HCT116 (cell line): ENCODE measurements around the gene CSTF2.

Experiments
- TF ChIP-seq, protein P1 (sequence below), 3 experiments: fragments of 200-600 bp in 1 of 3; sonication (generic) in 1 of 3; IDR thresholded peaks in 2 of 3; conservative IDR thresholded peaks in 1 of 3; 2 replicates each; pipeline ENCODE4 v1.5.1; 2012 to 2017; ENCODE audit warnings: low read depth in 2 of 3, low read length in 2 of 3, antibody characterized with exemption in 1 of 3, borderline replicate concordance in 1 of 3, control low read depth in 1 of 3, mild to moderate bottlenecking in 1 of 3, mixed read lengths in 1 of 3, mixed run types in 1 of 3, moderate library complexity in 1 of 3; ENCODE audit not compliant: insufficient read depth in 1 of 3
- TF ChIP-seq, protein P2 (sequence below): IDR thresholded peaks from 2 replicates; pipeline ENCODE4 v1.6.1; 2012; ENCODE audit warnings: low read depth

DNA sequence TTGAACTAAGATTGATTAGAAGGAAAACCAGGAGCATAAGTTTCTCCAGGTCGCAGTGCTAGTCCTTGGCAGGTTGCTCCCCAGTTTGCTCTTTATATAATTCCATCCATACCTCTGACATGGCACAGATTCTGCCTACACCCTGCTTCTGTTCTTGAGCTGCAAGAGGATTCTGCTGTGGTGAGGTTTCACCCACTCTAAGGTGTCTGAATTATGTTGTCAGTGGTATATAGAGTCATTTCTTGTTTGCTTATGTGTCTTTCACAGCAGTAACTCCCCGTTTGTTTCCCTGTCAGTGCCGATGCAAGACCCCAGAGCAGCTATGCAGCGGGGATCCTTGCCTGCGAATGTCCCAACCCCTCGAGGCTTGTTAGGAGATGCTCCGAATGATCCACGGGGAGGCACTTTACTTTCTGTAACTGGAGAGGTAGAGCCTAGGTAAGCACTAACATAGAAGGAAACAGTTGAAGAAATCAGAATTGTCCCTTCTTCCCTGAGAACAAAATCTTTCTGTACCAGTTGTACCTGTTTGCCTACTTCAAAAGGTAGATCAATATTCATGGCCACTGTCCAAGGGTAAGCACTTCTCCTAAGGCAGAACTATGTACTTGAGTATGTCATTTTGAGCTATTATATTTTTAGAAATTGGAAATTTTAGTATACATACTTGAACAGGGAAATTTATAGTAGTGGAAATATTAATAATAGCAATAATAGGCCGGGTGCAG, 11.2 kb downstream of the CSTF2 start:
- TF ChIP-seq, protein P1, sequence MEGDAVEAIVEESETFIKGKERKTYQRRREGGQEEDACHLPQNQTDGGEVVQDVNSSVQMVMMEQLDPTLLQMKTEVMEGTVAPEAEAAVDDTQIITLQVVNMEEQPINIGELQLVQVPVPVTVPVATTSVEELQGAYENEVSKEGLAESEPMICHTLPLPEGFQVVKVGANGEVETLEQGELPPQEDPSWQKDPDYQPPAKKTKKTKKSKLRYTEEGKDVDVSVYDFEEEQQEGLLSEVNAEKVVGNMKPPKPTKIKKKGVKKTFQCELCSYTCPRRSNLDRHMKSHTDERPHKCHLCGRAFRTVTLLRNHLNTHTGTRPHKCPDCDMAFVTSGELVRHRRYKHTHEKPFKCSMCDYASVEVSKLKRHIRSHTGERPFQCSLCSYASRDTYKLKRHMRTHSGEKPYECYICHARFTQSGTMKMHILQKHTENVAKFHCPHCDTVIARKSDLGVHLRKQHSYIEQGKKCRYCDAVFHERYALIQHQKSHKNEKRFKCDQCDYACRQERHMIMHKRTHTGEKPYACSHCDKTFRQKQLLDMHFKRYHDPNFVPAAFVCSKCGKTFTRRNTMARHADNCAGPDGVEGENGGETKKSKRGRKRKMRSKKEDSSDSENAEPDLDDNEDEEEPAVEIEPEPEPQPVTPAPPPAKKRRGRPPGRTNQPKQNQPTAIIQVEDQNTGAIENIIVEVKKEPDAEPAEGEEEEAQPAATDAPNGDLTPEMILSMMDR (IDR thresholded peaks at IDR 0.05 in 2 of 3, conservative IDR thresholded peaks at IDR 0.05 in 1 of 3; ENCODE audit: borderline replicate concordance in 1 of 3, insufficient read depth in 1 of 3, low read depth in 2 of 3, low read length in 2 of 3): no peak
- TF ChIP-seq, protein P2, sequence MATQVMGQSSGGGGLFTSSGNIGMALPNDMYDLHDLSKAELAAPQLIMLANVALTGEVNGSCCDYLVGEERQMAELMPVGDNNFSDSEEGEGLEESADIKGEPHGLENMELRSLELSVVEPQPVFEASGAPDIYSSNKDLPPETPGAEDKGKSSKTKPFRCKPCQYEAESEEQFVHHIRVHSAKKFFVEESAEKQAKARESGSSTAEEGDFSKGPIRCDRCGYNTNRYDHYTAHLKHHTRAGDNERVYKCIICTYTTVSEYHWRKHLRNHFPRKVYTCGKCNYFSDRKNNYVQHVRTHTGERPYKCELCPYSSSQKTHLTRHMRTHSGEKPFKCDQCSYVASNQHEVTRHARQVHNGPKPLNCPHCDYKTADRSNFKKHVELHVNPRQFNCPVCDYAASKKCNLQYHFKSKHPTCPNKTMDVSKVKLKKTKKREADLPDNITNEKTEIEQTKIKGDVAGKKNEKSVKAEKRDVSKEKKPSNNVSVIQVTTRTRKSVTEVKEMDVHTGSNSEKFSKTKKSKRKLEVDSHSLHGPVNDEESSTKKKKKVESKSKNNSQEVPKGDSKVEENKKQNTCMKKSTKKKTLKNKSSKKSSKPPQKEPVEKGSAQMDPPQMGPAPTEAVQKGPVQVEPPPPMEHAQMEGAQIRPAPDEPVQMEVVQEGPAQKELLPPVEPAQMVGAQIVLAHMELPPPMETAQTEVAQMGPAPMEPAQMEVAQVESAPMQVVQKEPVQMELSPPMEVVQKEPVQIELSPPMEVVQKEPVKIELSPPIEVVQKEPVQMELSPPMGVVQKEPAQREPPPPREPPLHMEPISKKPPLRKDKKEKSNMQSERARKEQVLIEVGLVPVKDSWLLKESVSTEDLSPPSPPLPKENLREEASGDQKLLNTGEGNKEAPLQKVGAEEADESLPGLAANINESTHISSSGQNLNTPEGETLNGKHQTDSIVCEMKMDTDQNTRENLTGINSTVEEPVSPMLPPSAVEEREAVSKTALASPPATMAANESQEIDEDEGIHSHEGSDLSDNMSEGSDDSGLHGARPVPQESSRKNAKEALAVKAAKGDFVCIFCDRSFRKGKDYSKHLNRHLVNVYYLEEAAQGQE: no peak
